Sigmoid colon (tissue), 4 donors: ENCODE measurements around the gene RELCH.

Source experiments
- EP300 ChIP-seq, 4 donors: sonication (generic); formaldehyde crosslinking; IDR thresholded peaks; one replicate each; pipeline ENCODE4 v1.6.1; 2017; ENCODE audit warnings: antibody characterized with exemption in 4 of 4
- POLR2A ChIP-seq, 2 donors: fragments of 450-650 bp; IDR thresholded peaks; one replicate each; pipeline ENCODE4 v1.6.1; 2016; ENCODE audit warnings: antibody characterized with exemption in 2 of 2, mild to moderate bottlenecking in 2 of 2, moderate library complexity in 2 of 2
- TF ChIP-seq, protein P1 (sequence below), 4 experiments: fragments of 450-650 bp in 3 of 4; fragments of 200-600 bp in 1 of 4; IDR thresholded peaks; one replicate each; pipeline ENCODE4 v1.5.1; 2016 to 2019; ENCODE audit warnings: antibody characterized with exemption in 4 of 4, mild to moderate bottlenecking in 3 of 4, moderate library complexity in 2 of 4

DNA sequence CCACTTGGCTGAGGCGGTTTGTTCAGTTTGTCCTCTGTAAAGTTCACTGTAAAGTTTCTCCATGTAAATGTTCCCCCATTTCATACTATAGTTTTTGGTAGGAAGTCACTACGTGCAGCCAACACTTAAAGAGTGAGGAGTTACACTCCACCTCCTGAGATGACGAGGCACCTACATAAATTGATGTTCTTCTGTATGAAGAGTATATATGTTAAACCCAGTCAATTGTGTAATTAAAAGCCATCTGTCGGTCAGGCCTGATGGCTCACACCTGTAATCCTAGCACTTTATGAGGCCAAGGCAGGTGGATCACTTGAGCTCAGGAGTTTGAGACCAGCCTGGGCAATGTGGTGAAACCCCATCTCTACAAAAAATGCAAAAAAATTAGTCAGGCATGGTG is 7.8 kb upstream of the RELCH start:
- TF ChIP-seq, protein P1, sequence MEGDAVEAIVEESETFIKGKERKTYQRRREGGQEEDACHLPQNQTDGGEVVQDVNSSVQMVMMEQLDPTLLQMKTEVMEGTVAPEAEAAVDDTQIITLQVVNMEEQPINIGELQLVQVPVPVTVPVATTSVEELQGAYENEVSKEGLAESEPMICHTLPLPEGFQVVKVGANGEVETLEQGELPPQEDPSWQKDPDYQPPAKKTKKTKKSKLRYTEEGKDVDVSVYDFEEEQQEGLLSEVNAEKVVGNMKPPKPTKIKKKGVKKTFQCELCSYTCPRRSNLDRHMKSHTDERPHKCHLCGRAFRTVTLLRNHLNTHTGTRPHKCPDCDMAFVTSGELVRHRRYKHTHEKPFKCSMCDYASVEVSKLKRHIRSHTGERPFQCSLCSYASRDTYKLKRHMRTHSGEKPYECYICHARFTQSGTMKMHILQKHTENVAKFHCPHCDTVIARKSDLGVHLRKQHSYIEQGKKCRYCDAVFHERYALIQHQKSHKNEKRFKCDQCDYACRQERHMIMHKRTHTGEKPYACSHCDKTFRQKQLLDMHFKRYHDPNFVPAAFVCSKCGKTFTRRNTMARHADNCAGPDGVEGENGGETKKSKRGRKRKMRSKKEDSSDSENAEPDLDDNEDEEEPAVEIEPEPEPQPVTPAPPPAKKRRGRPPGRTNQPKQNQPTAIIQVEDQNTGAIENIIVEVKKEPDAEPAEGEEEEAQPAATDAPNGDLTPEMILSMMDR (IDR thresholded peaks at IDR 0.05) = no peak
- TF ChIP-seq POLR2A (IDR thresholded peaks at IDR 0.05) (no peak), EP300 (IDR thresholded peaks at IDR 0.05) (no peak)
